Keratinocyte (primary cell): ENCODE data around the gene RYR2.

ENCODE experiments used
- CTCF ChIP-seq, 3 experiments: IDR thresholded peaks in 1 of 3; conservative IDR thresholded peaks in 1 of 3; optimal IDR thresholded peaks in 1 of 3; 2 replicates in 2 of 3; 3 replicates in 1 of 3; pipeline versions ENCODE3 to v1.5.1; 2011; ENCODE audit warnings: low read length in 3 of 3, mild to moderate bottlenecking in 3 of 3, moderate library complexity in 2 of 3, control low read depth in 1 of 3, inconsistent platforms in 1 of 3; ENCODE audit not compliant: insufficient read depth in 2 of 3; ENCODE audit errors: extremely low read depth in 1 of 3
- EZH2 ChIP-seq: IDR thresholded peaks from one replicate; pipeline ENCODE4 v1.6.1; 2012; ENCODE audit warnings: inconsistent platforms, mild to moderate bottlenecking, low read length, moderate library complexity

GRCh38 chr1:237229333-237229732 lies 187.3 kb downstream of the RYR2 start:
- no peak for TF ChIP-seq EZH2
- no peak for TF ChIP-seq CTCF (optimal IDR thresholded peaks at IDR 0.05 in 1 of 3, IDR thresholded peaks at IDR 0.05 in 1 of 3, conservative IDR thresholded peaks at IDR 0.05 in 1 of 3; ENCODE audit: extremely low read depth in 1 of 3, insufficient read depth in 2 of 3, low read length in 3 of 3)
